HG03066 (cell line): ENCODE results near the gene KRT7.

Experiments used
- ATAC-seq: cut with Tn5 transposase; IDR thresholded peaks from one replicate; pipeline ENCODE4 v1.9.1; 2021; ENCODE audit warnings: low read depth; ENCODE audit not compliant: unreplicated experiment

The KRT7 gene

GRCh38 chr12:52232674-52233461 lies at the start of gene KRT7:
TSS of gene KRT7 (plus strand) at chr12:52233243. CDS start at chr12:52233297, 54 bp downstream.
- ATAC-seq = no peak

GRCh38 chr12:52183544-52183910 lies 49.5 kb upstream of the KRT7 start:
- no peak for ATAC-seq

DNA sequence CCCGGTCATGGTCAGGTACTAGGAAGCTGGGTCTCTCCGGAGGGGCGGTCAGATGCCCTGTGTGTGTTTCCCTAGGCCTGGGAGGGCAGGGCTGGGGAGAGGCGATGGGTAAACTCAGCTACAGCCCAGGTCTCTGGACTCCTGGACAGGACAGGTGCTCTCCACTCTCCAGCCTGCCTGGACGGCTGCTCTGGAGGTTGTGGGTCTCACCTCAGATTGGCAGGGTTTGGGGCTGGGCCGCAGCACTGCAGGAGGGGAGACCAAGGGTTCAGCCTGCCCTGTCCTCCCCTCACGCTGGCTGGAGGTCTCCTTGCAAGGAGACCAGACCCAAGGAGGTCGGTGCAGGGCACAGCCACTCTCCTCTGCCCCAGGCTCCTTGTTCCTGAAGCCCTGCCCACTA lies 49.1 kb upstream of the KRT7 start:
- ATAC-seq = no peak

- no peak for ATAC-seq
These were observed 48.2 kb upstream of the KRT7 start for GRCh38 chr12:52184813-52185212.

DNA sequence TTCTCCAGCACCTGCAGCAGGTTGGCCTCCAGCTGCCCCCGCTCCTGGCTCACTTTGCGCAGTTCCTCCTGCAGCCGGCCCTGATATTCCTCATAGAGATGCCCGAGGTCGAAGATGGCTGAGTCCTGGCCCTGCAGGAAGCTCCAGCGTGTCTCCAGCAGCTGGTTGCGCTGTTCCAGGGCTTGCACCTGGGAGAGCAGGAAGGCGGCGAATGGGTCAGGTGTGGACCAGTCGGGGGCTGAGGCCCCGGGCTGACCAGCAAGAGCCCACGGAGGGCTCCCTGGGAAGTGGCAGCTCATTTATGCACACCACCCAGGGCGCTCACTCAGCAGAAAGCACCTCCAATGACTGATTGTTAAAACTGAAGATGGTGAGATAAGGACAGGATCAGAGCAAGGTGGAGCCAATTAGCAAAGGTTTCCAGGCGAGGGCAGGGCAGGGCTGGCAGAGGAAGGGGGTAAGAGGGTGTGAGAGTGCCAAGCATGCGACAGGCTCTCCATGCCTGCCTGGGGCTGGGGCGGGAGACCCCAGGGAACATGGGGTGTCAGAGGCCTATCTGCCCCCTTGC lies 47.6 kb upstream of the KRT7 start:
- no peak for ATAC-seq

DNA sequence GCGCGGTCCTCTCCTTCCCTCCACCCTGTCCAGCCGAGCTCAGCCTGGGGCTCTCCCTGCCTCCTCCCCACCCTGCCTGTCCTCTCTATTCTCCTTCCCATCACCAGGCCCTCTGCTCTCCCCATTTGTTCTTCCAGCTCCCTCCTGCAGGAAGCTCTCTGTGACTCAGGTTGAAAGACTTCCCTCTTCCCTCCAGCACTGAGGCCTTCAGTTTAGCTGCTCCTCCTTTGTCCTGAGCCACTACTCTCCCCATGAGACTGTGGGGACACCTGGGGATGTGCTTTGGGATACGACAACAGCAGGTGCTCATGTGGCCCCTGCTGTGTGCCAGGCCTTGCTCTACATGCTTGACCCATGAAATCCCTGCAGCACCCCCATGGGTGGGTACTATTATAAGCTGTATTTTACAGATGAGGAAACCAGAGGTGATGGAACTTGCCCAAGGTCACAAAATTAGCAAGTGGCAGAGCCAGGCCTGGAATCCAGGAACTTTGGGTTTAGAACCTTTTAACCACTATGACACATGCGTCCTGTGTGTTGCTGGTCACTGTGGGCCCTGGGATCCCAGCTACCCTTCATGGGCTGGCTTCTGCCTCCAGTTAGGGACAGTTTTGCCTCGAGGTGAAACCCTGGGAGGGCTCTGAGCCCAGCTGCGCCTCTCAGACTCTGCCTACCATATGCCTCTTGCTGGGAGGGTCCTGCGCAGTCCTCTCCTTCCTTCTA lies 46.8 kb upstream of the KRT7 start:
- ATAC-seq = no peak

DNA sequence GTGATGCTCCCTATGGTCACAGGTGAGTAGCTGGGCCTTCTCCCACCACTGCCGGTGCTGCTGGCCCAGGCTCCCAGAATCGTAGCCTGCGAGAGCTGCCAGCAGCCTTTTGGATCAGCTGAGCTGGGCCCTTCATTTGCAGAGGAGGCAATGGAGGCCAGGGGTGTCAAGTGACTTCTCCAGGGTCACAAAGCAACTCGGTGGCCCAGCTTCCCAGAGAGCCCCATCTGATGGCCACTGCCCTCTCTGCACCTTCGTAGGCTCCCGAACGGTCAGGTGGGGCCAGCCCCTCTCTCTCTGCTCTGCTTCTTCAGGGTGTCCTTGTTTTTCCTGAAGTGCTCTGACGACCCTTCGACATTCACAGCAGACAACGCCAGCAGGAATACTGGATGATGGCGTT lies 45.8 kb upstream of the KRT7 start:
- ATAC-seq = no peak

DNA sequence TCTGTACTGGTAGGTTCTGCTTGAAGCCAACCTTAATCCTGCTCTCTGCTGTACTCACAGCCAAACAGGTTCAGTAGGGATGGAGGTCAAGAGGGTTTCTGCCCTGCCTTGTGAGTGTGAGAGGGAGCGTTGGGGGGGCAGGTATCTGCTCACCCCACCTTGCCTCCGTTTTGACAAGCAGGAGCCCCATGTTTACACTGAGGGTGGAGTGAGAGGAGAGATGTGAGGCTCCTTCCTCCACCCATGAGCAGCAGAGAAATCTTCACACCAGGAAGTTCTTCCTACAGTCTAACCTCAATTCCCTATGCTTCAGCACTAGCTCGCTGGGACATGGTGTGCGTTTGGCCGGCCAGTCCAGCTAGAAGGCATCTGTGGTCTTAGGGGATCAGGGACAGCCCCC lies 45.4 kb upstream of the KRT7 start:
- no peak for ATAC-seq

GRCh38 chr12:52188658-52189057 lies 44.4 kb upstream of the KRT7 start:
- ATAC-seq = no peak

GRCh38 chr12:52189376-52190174 lies 43.5 kb upstream of the KRT7 start:
- ATAC-seq = no peak

- no peak for ATAC-seq
These were observed 41.9 kb upstream of the KRT7 start for GRCh38 chr12:52190860-52191729.

GRCh38 chr12:52191841-52192791 lies 40.9 kb upstream of the KRT7 start, which contains the start of gene KRT80:
TSS of gene KRT80 (minus strand) at chr12:52192014. CDS start at chr12:52191902, 112 bp downstream.
- ATAC-seq = no peak

- ATAC-seq = no peak
These were observed 39.5 kb upstream of the KRT7 start for GRCh38 chr12:52193532-52193931.

- ATAC-seq = no peak
These were observed 39.1 kb upstream of the KRT7 start for GRCh38 chr12:52193991-52194390.

DNA sequence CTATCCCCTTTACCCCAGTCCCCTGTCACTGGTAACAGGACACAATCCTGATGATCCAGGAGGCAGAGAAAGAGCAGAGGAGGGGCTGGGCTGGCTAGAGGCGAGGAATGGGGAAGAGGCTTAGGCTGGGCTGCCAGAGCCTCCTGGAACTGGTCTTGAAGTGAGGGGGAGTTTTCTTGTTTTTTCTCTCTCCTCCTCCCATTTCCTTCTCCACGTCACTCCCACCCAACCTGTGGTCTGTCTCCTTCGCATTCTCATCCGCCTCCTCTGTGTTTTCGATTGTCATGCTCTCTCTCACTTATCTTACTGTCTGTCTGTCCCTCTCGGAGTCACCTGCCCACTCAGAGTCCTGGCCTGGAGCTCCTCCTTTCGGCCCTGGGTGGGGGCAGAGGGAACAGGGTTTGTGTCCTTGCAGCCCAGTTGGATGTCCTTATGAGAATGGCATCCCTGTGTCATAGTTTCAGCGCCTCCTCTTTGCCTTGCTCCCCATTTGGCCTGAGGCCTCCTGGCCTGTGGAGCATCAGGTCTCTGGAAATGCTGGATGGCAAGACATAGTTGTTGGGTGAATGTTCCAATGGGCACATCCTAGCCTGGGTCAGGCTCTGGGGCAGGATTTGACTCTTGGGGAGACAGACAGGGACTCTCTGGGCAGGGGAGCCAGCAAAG lies 37.8 kb upstream of the KRT7 start:
- no peak for ATAC-seq

DNA sequence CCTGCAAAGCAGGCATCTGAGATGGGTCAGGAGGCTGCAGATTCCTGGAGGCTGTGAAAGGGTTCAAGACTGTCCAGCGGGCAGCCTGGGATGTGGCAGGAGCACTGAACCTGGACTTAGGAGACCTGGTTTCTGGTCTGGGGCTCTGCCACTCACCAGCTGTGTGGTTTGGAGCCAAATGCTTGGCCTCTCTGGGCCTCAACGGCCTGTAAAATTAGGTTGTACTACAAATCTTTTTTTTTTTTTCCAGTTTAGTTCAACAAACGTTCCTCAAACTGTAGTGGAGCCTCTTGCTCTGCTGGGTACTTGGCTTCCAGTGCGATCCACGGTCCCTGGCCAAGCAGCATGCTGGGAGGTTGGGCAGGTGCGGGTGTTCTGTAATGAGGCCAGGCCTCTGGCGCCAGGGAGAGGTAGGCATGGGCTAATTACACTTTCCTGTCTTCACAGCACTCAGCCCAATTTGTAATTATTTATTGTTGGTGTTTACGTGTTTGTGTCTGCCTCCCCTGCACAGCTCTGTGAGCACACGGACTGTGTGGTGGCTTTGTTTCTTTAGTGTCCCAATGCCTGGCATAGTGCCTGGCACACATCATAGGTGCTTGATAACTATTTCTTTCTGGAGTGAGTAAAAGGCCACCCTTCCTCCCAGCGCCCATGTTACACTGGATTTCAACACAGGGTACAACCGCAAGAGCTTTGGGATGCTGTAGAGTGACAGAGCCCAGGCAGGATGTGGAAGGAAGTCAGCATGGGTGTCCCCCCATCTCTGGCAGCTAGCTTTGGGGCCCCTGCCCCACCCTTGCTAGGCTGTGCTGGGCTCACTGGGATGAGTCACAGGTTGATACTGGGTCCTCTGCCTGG lies 35.4 kb upstream of the KRT7 start:
- ATAC-seq = no peak

- ATAC-seq = no peak
These were observed 34.4 kb upstream of the KRT7 start for GRCh38 chr12:52198454-52199215.
